ENCODE data around the gene FES.

DNA sequence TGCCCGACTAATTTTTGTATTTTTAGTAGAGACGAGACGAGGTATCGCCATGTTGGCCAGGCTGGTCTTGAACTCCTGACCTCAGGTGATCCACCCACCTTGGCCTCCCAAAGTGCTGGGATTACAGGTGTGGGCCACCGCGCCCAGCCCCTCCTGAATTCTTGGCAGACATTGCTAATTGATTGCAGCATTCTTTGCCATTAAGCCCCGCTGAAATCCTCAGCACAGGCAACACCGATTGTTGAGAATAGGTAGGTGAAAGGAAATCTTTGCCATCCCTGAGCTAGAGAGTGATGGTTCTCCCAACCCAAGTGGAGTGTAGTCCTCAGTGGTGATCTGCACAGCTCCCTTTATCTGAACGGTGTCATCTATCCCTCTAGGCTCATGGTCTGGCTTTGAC lies 20.4 kb downstream of the FES start:
- TF ChIP-seq, protein P1, sequence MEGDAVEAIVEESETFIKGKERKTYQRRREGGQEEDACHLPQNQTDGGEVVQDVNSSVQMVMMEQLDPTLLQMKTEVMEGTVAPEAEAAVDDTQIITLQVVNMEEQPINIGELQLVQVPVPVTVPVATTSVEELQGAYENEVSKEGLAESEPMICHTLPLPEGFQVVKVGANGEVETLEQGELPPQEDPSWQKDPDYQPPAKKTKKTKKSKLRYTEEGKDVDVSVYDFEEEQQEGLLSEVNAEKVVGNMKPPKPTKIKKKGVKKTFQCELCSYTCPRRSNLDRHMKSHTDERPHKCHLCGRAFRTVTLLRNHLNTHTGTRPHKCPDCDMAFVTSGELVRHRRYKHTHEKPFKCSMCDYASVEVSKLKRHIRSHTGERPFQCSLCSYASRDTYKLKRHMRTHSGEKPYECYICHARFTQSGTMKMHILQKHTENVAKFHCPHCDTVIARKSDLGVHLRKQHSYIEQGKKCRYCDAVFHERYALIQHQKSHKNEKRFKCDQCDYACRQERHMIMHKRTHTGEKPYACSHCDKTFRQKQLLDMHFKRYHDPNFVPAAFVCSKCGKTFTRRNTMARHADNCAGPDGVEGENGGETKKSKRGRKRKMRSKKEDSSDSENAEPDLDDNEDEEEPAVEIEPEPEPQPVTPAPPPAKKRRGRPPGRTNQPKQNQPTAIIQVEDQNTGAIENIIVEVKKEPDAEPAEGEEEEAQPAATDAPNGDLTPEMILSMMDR (IDR thresholded peaks at IDR 0.05), result no peak
- TF ChIP-seq POLR2A (IDR thresholded peaks at IDR 0.05), result no peak
